HCEC 1CT (cell line): ENCODE measurements around the gene TLNRD1.
"Not testable (repeated sequence)": the region's sequence is repeated elsewhere in the genome, so short reads cannot be mapped to it uniquely, and the experiment has no call there.

Experiments
- DNase-seq: peaks from one replicate; pipeline ENCODE4 v3.0.0-alpha.2; 2017

The TLNRD1 gene

GRCh38 chr15:81000624-81001151 is at the start of gene TLNRD1:
Gene TLNRD1, plus strand, starts transcription at chr15:81000923. Its CDS starts 1,349 bp downstream, at chr15:81002272.
- DNase-seq: peak; percentile 93

GRCh38 chr15:80951941-80952340 is 48.8 kb upstream of the TLNRD1 start:
- DNase-seq: no peak

DNA sequence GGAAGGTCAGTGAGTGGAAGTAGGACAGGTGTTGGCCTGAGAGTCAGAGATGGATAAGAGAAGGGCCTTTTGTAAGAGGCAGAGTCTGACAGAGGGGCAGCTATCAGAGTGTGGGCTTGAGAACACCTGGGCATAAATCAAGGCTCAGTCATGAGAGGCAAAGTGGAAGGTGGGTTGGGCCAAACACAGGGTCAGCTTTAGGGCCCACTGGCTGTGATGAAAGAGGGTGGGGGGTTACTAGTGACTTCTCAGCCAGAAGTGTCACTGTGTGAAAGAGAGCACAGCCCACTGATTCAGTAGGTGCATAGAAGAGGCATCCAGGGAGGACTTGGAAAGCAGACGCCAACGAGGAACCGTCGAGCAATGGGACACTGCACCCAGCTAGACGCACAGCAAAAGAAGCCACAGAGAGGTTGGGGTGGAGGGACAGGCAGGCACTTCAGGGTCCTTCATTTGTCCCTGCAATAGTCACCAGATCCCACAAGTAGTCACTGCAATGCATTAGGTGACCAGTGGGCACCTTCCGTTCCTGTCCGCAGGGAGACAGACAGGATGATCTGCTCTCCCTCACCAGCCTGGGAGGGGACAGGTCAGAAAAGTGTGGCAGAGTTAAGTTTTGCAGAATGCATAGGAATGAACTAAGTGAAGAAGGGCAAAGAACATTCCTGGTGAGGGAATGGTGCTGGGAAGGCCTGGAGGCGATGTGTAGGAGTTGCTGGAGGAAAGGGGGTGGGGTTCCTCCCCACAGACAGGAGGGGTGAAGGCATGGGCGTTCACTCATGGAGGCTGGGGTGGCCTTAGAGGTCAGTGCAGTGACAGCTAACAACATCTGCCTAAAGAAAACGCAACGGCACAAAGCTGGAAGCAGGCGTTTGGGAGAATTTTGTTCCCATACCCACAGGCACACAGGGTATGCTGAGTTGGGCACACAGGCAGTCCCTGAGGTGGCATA is 47.4 kb upstream of the TLNRD1 start:
- DNase-seq: no peak

DNA sequence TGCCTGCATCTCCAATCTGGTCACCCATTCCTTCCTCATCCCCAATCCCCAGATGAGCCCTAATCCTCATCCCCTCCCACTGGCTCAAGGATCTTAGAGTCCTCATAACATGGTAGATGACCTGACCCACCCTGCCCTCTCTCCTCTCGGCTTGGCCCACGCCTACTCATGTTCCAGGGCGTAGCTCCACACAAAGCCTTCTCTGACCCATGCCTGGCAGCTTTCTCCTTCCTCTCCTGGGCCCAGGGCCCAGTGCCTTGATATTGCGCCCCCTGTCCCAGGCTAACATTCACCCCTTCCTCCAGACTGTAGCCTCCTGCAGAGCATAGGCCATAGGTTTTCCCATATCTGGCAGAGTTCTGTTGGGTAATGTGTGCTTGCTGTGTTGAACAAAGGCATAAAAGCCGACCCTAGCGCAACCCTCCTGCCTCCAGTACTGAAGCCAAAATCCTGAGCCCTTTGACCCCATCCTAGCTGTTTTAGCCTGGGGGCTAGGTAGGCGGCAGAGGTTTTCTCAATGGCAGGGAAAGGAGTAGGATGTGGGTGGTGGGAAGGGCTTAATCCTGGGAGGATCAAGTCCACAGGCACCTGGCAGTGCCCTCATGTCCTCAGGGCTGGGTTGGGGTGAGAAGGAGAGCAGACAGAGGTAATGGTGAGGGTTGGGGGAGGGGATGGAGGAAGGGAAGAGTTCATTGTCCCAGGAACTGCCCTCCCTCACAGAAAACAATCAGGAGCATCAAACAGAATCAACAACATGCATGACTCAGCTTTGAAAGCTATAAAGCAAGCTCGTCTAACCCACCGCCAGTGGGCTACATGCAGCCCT is 46.6 kb upstream of the TLNRD1 start:
- no peak for DNase-seq

GRCh38 chr15:80955571-80956452 is 44.9 kb upstream of the TLNRD1 start:
- peak; percentile 80 for DNase-seq

DNA sequence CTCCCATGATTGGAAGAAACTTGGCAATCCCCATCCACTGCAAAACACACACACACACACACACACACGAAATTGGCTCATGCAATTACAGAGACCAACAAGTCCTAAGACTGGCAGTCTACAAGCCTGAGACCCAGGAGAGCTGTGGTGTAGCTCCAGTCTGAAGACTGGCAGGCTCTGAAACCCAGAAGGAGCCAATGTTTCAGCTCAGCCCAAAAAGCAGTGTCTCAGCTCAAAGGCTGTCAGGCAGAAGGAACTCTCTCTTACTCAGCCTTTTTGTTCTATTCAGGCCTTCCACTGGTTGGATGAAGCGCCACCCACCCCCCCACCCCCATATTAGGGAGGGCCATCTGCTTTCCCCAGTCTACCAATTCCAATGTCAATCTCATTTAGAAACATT is 43.2 kb upstream of the TLNRD1 start:
- no peak for DNase-seq

GRCh38 chr15:80957976-80958375 is 42.7 kb upstream of the TLNRD1 start:
- no peak for DNase-seq

DNA sequence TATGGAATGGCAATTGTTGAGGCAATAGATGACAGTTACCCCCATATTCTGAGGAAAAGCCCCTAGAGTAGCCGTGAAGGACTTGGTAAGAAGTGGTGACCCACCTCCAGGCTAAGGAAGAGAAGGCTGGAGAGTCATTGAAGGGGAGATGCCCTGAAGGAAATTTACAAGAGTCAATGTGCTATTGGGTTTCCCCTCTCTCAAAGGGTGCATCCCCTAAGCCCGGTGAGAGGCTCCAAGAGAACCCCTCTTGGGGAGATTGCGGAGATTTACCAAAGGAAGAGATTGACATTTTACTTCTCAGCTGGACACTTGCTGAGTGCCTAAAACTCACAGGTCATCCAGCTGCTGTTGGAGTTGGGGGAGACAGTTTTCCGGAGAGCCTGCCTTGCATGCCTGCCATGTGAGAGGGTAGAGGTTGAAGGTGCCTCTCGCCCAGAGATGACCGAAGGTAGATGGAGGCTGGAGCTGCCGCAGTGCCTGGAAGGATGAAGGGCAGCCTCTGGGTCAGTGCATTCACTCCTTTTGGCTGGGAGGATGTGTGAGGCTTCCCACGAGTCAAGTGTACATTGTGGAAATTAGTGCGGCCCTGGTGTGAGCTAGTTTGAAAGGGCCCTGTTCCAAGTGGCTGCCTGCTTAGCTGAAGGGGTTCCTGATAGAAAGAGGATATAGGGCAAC is 41.8 kb upstream of the TLNRD1 start:
- DNase-seq: no peak

GRCh38 chr15:80965454-80965853 is 35.3 kb upstream of the TLNRD1 start:
- DNase-seq: not testable (repeated sequence)

GRCh38 chr15:80966431-80967197 is 34.1 kb upstream of the TLNRD1 start:
- DNase-seq: no peak

GRCh38 chr15:80967451-80967850 is 33.3 kb upstream of the TLNRD1 start:
- DNase-seq: peak; percentile 37

DNA sequence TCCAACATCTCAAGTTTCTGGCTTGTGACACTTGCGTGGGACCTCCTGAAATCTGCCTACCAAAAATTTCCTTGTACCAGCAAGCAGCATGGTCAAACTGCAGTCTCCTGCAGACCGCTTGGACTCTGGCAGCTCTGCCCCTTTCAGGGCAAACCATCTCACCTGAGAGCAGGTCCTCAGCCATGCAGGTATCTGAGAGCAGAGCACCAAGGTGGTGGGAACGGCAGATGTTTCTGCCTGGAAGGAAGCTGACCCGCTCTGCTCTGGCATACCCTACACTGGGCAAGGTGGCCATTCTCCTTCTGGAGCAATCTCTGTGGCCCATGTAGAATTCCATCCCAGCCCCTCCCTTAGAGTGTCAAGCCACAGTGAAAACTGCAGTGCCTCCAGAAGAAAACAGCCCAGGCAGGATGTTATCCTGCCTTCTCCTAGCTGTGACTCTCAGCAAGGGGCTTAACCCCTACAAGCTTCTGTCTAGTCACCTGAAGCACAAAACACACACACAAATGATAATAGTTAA is 32.7 kb upstream of the TLNRD1 start:
- DNase-seq: no peak

- no peak for DNase-seq
Observed at GRCh38 chr15:80969316-80969715, 31.4 kb upstream of the TLNRD1 start.

DNA sequence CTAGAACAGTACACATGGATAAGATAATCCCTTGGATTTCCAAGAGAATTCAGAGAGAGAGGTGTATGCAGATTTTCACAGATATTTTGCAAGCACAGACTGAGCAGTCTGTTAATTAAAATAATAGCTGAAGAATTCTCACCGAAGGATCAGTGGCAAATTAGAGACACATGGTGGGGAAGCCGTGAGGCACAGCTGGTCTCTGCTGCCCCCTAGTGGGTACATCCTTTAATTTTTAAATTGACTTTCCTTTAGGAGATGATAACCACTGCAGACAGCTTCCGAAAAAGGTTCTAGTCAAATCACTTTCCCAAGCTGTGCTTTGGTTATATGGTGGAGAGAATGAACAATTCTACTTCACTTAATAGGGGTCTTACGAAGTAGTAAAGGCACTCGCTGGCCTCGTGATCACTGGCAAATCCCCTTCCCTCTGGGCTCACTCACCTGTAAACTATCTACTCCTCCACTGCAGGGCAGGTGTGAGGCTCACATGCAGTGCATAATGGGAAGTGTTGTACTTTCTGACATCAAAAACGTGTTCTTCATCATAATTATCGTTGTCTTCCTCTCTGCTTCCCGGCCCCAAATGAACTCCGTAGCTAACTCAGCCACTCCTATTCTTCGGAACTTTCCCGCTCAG is 30.6 kb upstream of the TLNRD1 start:
- peak; percentile 48 for DNase-seq

DNA sequence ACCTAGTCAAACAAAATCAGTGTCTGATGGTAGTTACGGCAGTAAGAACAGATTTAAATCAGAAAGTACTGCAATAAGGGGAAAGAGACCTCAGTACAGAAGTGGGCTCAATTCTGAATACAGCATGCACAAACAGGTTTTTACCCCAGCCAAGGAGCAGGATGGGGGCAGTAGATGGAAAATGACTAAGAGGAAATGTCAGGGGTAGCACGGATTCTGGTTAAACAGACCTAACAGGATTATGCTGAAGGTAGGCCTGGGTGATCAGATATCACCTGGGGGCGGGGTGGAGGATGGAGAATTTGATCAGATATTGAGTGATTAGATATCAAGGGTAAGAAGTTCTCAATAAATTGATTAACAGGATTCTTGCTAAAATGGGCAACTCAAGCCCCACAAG is 30.1 kb upstream of the TLNRD1 start:
- DNase-seq: no peak

DNA sequence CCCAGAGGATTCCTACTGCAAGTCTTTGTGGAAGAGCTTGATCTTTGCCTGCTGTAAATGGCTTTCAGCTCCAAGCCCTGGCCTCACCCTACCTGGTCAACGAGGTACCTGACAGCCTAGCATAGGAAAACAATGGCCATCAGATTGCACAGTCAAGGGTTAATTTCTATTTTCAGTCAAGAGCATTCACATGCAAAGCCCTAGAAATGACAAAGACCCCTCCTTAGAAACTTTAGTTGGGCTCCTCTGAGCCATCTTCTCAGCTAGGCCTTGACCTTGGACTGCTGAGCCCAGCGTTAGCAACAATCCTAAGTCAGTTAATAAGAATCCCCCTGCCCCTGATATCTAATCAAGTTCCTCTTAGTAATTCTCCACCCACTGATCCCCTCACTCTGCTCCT is 29.6 kb upstream of the TLNRD1 start:
- no peak for DNase-seq

DNA sequence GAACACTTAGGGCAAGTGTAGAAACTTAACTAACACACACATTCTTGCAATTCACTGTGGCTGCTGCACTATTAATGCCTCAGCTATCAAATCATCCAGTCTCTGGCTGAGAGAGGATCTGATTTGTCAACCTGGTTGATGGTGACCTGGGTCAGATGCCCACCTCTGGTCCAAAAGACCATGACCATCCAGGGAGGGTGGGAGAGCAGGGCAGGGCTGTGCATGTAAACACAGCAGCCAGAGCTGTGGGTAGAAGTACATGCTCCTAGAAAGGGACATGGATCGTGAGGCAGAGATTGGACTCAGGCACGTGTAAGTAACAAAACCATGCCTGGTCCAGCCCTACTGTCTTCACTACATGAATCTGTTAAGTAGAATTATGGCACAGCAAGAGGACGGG is 28.4 kb upstream of the TLNRD1 start:
- DNase-seq: no peak

- DNase-seq: no peak
Observed at GRCh38 chr15:80974914-80975313, 25.8 kb upstream of the TLNRD1 start.

GRCh38 chr15:80976851-80977250 is 23.9 kb upstream of the TLNRD1 start:
- DNase-seq: no peak

- peak; percentile 28 for DNase-seq
Observed at GRCh38 chr15:80977627-80978036, 23.1 kb upstream of the TLNRD1 start.
